ENCODE data around the gene ITPKC. TPM values are rescaled to one million over a fixed set of nuclear protein-coding genes. Genes with fewer than 3 reads are reported as not detected.

Gene ITPKC
- total and polyA plus RNA-seq, 10 of the 15 experiments (the other 5 are each of a cell fraction or from before 2014, with no cell fraction given), result 0.03 to 6.4 (median 3.5) TPM

GRCh38 chr19:40777937-40778705 lies 61.2 kb downstream of the ITPKC start, which contains the start of gene RAB4B (continued):
- TF ChIP-seq ZBTB40 (IDR thresholded peaks at IDR 0.05; ENCODE audit: borderline replicate concordance) (peak; percentile 69; the same call in 1 of the 2 replicates), BACH1 (IDR thresholded peaks at IDR 0.05; ENCODE audit: borderline replicate concordance) (peak; percentile 50; the same call in 1 of the 2 replicates), SIN3A (IDR thresholded peaks at IDR 0.05; ENCODE audit: low read depth, low read length) (peak; percentile 76; the same call in 1 of the 2 replicates), CUX1 (IDR thresholded peaks at IDR 0.05; ENCODE audit: insufficient replicate concordance, low read depth, low read length) (no peak), TCF3 (IDR thresholded peaks at IDR 0.05; ENCODE audit: borderline replicate concordance, insufficient read depth, low read depth, low read length) (peak; percentile 79; the same call in 1 of the 2 replicates)
- TF ChIP-seq, protein P1, sequence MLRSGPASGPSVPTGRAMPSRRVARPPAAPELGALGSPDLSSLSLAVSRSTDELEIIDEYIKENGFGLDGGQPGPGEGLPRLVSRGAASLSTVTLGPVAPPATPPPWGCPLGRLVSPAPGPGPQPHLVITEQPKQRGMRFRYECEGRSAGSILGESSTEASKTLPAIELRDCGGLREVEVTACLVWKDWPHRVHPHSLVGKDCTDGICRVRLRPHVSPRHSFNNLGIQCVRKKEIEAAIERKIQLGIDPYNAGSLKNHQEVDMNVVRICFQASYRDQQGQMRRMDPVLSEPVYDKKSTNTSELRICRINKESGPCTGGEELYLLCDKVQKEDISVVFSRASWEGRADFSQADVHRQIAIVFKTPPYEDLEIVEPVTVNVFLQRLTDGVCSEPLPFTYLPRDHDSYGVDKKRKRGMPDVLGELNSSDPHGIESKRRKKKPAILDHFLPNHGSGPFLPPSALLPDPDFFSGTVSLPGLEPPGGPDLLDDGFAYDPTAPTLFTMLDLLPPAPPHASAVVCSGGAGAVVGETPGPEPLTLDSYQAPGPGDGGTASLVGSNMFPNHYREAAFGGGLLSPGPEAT (IDR thresholded peaks at IDR 0.05; ENCODE audit: low read depth), result no peak
- TF ChIP-seq, protein P2, sequence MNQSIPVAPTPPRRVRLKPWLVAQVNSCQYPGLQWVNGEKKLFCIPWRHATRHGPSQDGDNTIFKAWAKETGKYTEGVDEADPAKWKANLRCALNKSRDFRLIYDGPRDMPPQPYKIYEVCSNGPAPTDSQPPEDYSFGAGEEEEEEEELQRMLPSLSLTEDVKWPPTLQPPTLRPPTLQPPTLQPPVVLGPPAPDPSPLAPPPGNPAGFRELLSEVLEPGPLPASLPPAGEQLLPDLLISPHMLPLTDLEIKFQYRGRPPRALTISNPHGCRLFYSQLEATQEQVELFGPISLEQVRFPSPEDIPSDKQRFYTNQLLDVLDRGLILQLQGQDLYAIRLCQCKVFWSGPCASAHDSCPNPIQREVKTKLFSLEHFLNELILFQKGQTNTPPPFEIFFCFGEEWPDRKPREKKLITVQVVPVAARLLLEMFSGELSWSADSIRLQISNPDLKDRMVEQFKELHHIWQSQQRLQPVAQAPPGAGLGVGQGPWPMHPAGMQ (IDR thresholded peaks at IDR 0.05; ENCODE audit: borderline replicate concordance), result no peak
- TF ChIP-seq, protein P3, sequence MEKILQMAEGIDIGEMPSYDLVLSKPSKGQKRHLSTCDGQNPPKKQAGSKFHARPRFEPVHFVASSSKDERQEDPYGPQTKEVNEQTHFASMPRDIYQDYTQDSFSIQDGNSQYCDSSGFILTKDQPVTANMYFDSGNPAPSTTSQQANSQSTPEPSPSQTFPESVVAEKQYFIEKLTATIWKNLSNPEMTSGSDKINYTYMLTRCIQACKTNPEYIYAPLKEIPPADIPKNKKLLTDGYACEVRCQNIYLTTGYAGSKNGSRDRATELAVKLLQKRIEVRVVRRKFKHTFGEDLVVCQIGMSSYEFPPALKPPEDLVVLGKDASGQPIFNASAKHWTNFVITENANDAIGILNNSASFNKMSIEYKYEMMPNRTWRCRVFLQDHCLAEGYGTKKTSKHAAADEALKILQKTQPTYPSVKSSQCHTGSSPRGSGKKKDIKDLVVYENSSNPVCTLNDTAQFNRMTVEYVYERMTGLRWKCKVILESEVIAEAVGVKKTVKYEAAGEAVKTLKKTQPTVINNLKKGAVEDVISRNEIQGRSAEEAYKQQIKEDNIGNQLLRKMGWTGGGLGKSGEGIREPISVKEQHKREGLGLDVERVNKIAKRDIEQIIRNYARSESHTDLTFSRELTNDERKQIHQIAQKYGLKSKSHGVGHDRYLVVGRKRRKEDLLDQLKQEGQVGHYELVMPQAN (conservative IDR thresholded peaks at IDR 0.05), result peak; percentile 68
- TF ChIP-seq, protein P4, sequence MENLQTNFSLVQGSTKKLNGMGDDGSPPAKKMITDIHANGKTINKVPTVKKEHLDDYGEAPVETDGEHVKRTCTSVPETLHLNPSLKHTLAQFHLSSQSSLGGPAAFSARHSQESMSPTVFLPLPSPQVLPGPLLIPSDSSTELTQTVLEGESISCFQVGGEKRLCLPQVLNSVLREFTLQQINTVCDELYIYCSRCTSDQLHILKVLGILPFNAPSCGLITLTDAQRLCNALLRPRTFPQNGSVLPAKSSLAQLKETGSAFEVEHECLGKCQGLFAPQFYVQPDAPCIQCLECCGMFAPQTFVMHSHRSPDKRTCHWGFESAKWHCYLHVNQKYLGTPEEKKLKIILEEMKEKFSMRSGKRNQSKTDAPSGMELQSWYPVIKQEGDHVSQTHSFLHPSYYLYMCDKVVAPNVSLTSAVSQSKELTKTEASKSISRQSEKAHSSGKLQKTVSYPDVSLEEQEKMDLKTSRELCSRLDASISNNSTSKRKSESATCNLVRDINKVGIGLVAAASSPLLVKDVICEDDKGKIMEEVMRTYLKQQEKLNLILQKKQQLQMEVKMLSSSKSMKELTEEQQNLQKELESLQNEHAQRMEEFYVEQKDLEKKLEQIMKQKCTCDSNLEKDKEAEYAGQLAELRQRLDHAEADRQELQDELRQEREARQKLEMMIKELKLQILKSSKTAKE (IDR thresholded peaks at IDR 0.05; ENCODE audit: low read depth, poor library complexity, severe bottlenecking), result no peak

Data from GM12878 (cell line).